Ishikawa (cell line): Measurements from ENCODE around the gene S100A1.

Experiments
- RAD21 ChIP-seq: IDR thresholded peaks from 2 replicates; pipeline ENCODE4 v1.6.1; 2012; ENCODE audit warnings: low read depth
- TAF1 ChIP-seq: IDR thresholded peaks from 2 replicates; pipeline ENCODE4 v1.6.1; 2012; ENCODE audit warnings: low read depth, mild to moderate bottlenecking
- TCF12 ChIP-seq: IDR thresholded peaks from 2 replicates; pipeline ENCODE4 v1.6.1; 2012; ENCODE audit warnings: low read depth
- TEAD4 ChIP-seq: IDR thresholded peaks from 2 replicates; pipeline ENCODE4 v1.6.1; 2012
- TF ChIP-seq, protein P1 (sequence below): IDR thresholded peaks from 2 replicates; pipeline ENCODE4 v1.6.1; 2012

DNA sequence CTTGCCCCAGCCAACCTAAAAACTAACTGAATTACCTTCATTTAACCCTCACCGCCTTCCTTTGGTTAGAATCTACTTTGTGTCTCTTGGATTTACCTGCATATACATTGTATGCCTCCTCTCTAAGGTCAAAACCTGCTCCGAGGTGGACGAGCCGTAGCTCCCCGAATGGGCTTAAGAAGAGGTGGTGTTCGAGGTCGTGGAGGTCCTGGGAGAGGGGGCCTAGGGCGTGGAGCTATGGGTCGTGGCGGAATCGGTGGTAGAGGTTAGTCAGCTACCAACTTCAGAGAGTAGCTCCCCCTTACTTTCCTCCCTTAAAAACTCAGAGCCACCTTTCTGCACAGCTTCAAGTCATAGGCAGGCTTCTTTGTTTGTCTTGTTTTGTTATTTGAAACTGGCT is 14.9 kb downstream of the S100A1 start:
- TF ChIP-seq TEAD4 (no peak), RAD21 (no peak), TCF12 (no peak), TAF1 (no peak)
- TF ChIP-seq, protein P1, sequence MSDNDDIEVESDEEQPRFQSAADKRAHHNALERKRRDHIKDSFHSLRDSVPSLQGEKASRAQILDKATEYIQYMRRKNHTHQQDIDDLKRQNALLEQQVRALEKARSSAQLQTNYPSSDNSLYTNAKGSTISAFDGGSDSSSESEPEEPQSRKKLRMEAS: no peak
